ENCODE measurements around the gene MVB12B.
"Not testable (repeated sequence)": the region's sequence is repeated elsewhere in the genome, so short reads cannot be mapped to it uniquely, and the experiment has no call there.

Gene MVB12B, protein sequence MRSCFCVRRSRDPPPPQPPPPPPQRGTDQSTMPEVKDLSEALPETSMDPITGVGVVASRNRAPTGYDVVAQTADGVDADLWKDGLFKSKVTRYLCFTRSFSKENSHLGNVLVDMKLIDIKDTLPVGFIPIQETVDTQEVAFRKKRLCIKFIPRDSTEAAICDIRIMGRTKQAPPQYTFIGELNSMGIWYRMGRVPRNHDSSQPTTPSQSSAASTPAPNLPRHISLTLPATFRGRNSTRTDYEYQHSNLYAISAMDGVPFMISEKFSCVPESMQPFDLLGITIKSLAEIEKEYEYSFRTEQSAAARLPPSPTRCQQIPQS

DNA sequence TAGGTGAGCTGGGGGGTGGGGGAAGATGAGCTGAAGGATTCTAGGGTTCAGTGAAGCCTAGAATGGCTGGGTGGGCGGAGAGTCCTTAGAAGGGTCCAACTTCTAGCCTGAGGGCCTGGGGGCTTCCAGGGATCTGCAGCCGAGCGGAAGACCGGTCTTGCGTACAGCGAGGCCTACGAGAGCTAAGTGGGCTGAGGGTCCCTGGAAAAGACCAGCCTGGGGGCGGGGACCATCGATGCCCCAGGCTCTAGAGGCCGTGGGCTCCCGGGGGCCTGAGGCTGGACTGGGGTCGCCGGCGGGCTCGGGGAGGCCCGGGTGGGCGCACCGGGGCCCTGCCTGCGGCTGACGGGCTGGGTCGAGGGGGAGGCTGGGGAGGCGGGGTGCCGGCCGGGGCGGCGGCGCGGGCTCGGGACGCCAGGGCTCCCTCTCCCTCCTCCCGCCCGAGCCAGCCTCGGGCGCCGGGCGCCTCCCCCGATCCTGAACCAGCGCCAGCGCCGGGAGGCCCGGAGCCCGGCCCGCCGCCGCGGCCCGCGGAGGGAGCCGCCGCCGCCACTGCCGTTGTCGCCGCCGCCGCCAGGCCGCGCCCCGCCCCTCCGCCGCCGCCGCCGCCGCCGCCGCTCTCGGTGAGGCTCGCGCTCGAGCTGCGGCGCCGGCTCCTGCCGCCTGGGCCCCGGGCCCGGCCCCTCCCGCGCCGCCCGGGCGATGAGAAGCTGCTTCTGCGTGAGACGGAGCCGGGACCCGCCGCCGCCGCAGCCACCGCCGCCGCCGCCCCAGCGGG is at the start of gene MVB12B:
Gene MVB12B, plus strand, starts transcription at position 602 of the 778 bp plus-strand sequence. Its CDS starts 101 bp downstream, at position 703.
- TF ChIP-seq, protein P1, sequence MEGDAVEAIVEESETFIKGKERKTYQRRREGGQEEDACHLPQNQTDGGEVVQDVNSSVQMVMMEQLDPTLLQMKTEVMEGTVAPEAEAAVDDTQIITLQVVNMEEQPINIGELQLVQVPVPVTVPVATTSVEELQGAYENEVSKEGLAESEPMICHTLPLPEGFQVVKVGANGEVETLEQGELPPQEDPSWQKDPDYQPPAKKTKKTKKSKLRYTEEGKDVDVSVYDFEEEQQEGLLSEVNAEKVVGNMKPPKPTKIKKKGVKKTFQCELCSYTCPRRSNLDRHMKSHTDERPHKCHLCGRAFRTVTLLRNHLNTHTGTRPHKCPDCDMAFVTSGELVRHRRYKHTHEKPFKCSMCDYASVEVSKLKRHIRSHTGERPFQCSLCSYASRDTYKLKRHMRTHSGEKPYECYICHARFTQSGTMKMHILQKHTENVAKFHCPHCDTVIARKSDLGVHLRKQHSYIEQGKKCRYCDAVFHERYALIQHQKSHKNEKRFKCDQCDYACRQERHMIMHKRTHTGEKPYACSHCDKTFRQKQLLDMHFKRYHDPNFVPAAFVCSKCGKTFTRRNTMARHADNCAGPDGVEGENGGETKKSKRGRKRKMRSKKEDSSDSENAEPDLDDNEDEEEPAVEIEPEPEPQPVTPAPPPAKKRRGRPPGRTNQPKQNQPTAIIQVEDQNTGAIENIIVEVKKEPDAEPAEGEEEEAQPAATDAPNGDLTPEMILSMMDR (IDR thresholded peaks at IDR 0.05): peak; percentile 24; the same call in 1 of the 2 replicates
- TF ChIP-seq ZFX (IDR thresholded peaks at IDR 0.05; ENCODE audit: borderline replicate concordance): no peak
- H3K27ac ChIP-seq: peak within 1 kb of the TSS; percentile 40

GRCh38 chr9:126283799-126284465 is 42.7 kb upstream of the MVB12B start:
- TF ChIP-seq ZFX (IDR thresholded peaks at IDR 0.05; ENCODE audit: borderline replicate concordance): no peak
- TF ChIP-seq, protein P1 (IDR thresholded peaks at IDR 0.05): no peak
- no peak overlapping the region for H3K27ac ChIP-seq

- H3K27ac ChIP-seq: not testable (repeated sequence)
Observed at GRCh38 chr9:126285652-126286051, 41.0 kb upstream of the MVB12B start.

GRCh38 chr9:126287166-126287866 is 39.3 kb upstream of the MVB12B start:
- TF ChIP-seq, protein P1 (IDR thresholded peaks at IDR 0.05): no peak
- no peak for TF ChIP-seq ZFX (IDR thresholded peaks at IDR 0.05; ENCODE audit: borderline replicate concordance)
- H3K27ac ChIP-seq: no peak overlapping the region

DNA sequence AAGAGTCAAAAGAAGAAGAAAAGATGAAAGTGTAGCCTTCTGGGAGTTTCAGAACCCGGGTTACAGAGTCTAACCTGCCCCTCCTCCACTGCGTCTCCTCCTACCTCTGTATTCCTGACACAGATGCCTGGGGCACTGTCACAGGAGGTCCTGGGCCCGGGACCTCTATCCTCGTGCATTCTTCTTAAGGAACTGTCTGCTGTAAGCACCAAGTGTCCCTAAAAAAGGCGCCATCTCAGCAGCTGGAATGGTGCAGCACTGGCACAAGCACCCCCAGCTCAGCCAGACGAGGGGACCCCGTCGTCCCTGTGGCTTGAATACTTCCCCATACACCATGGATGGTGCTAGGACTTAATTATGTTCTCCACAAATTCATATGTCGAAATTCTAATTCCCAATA is 35.8 kb upstream of the MVB12B start:
- H3K27ac ChIP-seq: no peak overlapping the region
- TF ChIP-seq, protein P1 (IDR thresholded peaks at IDR 0.05): no peak
- TF ChIP-seq ZFX (IDR thresholded peaks at IDR 0.05; ENCODE audit: borderline replicate concordance): no peak

DNA sequence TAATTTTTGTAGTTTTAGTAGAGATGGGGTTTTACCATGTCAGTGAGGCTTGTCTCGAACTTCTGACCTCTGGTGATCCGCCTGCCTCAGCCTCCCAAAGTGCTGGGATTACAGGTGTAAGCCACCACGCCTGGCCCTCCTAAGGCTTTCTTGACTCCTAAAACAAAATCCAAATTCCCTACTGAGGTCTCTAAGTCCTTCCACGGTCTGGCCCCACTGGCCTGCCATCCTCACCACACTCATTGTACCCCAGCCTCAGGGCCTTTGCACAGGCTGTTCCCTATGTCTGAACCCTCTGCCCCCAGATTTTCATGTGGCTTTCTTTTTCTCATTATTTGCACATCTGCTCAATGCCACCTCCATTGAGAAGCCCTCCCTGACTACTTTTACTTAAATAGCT is 34.7 kb upstream of the MVB12B start:
- TF ChIP-seq, protein P1 (IDR thresholded peaks at IDR 0.05): no peak
- TF ChIP-seq ZFX (IDR thresholded peaks at IDR 0.05; ENCODE audit: borderline replicate concordance): no peak
- no peak overlapping the region for H3K27ac ChIP-seq

Measured in 22Rv1 (cell line).